NCI-H2196 (cell line): Measurements from ENCODE around the gene MEGF8.

Source experiments
- DNase-seq: peaks from one replicate; lab custom pipeline; 2025; ENCODE audit not compliant: unreplicated experiment; lab: John Stamatoyannopoulos, UW

Gene MEGF8

GRCh38 chr19:42287017-42287826, 38.2 kb upstream of the MEGF8 start:
- no peak for DNase-seq

DNA sequence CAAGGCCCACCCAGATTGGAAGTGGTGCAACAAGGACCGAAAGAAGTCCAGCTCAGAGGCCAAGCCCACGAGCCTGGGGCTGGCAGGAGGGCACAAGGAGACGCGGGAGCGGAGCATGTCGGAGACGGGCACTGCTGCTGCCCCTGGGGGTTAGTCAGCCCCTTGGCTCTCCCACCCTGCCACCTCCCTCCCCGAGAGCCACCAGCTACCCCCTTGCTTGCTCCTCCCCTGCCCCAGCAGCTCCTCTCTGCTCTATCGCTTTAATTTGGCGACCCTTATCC, 37.7 kb upstream of the MEGF8 start:
- DNase-seq: no peak

GRCh38 chr19:42288387-42288786, 37.0 kb upstream of the MEGF8 start:
- DNase-seq: no peak

- no peak for DNase-seq
Observed at GRCh38 chr19:42288881-42289555, 36.4 kb upstream of the MEGF8 start.

- no peak for DNase-seq
Observed at GRCh38 chr19:42289556-42290041, 35.8 kb upstream of the MEGF8 start.

DNA sequence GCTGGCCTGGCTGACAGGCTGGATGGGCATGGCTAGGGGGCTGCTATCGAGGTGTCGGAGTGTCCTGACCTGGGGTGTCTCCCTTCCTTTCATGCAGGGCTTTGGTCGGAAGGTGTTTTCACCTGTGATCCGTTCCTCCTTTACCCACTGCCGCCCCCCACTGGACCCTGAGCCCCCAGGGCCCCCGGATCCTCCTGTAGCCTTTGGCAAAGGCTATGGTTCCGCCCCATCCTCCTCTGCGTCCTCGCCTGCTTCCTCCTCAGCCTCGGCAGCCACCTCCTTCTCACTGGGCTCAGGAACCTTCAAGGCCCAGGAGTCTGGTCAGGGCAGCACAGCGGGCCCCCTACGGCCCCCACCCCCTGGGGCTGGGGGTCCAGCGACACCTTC, 35.3 kb upstream of the MEGF8 start:
- DNase-seq: no peak

DNA sequence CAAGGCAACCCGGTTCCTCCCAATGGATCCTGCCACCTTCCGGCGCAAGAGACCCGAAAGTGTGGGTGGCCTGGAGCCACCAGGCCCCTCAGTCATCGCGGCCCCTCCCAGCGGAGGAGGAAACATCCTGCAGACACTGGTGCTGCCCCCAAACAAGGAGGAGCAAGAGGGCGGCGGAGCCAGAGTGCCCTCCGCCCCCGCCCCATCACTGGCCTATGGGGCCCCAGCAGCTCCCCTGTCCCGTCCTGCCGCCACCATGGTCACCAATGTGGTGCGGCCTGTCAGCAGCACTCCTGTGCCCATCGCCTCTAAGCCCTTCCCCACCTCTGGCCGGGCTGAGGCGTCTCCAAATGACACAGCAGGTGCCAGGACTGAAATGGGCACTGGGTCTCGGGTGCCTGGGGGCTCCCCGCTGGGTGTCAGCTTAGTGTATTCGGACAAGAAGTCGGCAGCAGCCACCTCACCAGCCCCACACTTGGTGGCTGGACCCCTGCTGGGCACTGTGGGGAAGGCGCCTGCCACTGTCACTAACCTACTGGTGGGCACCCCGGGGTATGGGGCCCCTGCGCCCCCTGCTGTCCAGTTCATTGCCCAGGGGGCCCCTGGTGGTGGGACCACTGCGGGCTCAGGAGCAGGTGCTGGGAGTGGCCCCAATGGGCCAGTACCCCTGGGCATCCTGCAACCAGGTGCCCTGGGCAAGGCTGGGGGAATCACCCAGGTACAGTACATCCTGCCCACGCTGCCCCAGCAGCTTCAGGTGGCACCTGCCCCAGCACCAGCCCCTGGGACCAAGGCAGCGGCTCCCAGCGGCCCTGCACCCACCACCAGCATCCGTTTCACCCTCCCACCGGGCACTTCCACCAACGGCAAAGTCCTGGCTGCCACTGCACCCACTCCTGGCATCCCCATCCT, 34.7 kb upstream of the MEGF8 start:
- DNase-seq: no peak

GRCh38 chr19:42291435-42291810, 34.0 kb upstream of the MEGF8 start:
- no peak for DNase-seq

GRCh38 chr19:42292042-42292960, 33.1 kb upstream of the MEGF8 start:
- DNase-seq: no peak

DNA sequence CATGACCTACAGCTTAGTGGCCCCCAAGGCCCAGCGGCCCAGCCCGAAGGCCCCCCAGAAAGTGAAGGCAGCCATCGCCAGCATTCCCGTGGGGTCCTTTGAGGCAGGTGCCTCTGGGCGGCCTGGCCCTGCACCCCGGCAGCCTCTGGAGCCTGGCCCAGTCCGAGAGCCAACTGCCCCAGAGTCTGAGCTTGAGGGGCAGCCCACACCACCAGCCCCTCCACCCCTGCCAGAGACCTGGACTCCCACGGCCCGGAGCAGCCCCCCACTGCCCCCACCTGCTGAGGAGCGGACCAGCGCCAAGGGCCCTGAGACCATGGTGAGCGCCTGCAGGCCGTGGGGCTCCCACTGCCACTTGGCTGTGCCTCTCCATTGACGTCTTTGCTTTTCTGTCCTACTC, 32.5 kb upstream of the MEGF8 start:
- no peak for DNase-seq

DNA sequence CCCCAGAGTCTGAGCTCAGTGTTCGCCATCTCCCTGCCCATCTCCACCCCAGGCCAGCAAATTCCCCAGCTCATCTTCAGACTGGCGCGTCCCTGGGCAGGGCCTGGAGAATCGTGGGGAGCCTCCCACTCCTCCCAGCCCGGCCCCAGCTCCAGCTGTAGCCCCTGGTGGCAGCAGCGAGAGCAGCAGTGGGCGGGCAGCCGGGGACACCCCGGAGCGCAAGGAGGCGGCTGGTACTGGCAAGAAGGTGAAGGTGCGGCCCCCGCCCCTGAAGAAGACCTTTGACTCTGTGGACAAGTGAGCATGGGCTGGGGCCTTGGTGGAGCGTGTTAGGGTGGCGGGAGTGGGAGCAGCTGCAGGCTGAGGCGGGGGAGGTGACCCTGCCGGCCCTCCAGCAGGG, 31.9 kb upstream of the MEGF8 start:
- no peak for DNase-seq

DNA sequence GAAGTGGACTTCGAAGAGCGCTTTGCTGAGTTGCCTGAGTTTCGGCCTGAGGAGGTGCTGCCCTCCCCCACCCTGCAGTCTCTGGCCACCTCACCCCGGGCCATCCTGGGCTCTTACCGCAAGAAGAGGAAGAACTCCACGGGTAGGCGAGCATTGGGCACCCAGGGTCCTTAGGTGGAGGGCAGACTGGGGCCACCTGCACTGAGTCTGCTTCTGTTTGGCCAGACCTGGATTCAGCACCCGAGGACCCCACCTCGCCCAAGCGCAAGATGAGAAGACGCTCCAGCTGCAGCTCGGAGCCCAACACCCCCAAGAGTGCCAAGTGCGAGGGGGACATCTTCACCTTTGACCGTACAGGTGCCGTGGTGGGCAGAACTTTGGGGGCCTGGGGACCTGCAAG, 31.5 kb upstream of the MEGF8 start:
- DNase-seq: no peak

DNA sequence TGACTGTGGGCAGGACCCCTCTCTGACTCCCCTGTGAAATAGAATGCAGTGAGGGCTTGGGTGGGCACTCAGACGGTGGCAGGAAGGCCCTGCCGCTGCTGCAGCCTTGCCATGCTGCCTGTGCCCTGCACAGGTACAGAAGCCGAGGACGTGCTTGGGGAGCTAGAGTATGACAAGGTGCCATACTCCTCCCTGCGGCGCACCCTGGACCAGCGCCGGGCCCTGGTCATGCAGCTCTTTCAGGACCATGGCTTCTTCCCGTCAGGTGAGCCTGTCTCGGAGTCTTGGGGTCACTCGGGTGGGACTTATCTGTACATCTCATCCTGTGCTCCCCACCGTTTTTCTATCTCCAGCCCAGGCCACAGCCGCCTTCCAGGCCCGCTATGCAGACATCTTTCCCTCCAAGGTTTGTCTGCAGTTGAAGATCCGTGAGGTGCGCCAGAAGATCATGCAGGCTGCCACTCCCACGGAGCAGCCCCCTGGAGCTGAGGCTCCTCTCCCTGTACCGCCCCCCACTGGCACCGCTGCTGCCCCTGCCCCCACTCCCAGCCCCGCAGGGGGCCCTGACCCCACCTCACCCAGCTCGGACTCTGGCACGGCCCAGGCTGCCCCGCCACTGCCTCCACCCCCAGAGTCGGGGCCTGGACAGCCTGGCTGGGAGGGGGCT, 30.8 kb upstream of the MEGF8 start:
- DNase-seq: no peak

DNA sequence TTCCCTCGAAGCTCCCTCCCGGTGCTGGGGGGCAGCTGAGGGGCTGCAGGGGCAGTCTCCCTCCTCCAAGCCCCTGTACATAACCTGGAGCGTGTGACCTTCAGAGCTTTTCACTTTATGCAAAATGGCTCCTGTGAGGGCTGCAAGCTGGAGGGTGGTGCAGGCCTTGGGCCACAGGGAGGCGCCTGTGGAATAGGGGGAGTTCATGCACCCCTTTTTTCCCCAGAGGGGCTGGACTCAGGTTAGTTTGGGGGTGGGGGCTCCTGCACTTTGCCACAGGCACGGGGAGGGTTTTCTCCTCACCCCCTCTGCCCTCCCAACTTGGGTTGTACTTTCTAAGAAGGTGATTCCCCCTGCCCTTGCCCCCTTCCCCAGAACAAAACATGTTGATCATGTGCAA, 30.1 kb upstream of the MEGF8 start:
- no peak for DNase-seq

DNA sequence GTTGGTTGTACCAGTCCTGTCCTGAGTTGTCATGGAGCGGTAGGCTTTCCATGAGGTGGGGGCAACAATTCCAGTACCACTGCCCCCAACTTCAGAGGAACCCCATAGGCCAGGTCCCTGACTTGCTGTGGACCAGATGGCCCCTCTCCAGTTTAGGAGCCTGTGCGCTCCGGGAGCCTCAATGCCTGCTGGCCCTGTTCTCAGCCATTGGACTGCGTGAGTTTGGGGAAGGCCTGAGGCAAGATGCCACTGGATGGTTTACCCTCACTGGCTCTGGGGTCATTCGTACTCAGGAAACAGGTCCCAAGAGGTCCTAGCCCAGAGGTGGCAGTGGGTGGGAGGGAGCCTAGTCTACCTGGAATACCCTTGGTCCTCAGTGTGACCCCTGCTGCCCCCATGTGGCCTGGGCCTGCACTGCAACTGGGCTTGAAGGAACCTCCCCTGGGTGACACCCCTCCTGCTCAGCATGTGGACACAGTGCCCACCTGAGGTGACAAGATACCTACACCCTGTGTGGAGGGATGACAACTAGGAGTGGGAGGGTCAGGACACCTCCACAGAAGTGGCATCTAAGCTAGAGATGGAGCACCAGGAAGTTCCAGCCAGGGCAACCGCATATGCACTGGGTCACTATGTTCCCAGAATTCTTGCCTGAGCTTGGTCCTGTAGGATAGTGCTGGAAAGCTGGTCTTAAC, 29.5 kb upstream of the MEGF8 start:
- peak; percentile 77 for DNase-seq

- no peak for DNase-seq
Observed at GRCh38 chr19:42297039-42297438, 28.4 kb upstream of the MEGF8 start.

DNA sequence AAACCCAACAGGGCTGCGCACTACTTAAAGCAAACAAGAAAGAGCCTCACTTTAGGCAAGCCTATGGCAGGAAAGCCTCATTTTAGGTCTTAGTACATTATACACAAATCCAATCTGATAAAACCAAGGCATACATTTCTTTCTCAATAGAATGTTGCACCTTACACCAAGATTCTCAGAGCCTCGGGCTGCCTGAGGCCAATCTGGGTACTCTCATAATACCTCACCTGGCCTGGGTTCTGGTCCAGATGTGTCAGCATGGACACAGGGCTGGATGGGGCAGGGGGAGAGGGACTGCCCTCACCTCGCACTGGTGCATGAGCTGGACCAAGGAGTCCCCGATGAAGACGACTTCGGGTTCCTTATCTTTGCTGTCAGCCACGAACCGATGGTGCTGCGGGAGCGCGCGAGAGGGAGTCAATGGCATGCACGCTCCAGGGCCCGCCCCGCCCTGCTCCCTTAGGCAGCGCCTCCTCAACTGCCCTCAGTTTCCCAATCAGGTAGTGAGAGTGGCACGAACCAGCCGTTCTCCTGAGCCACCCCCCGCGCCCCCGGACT, 23.7 kb upstream of the MEGF8 start, which contains the start of gene PRR19:
Gene PRR19, plus strand, starts transcription at position 487 of the 558 bp plus-strand sequence. CDS start 7,453 bp downstream, outside the sequence.
- DNase-seq: no peak

- DNase-seq: no peak
Observed at GRCh38 chr19:42303101-42303464, 22.4 kb upstream of the MEGF8 start.

DNA sequence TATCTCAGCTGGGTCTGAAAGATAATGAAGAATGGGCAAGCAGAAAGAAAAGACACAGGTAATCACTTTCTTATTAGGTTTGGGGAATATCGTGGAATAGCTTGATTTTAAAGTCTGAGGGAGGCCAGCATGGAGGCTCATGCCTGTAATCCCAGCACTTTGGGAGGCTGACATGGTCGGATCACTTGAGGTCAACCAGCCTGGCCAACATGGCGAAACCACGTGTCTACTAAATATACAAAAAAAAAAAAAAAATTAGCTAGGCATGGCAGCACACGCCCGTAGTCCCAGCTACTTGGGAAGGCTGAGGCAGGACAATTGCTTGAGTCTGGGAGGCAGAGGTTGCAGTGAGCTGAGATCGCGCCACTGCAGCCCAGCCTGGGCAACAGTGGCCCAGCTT, 21.6 kb upstream of the MEGF8 start:
- DNase-seq: no peak
